GM21423 (cell line): ENCODE measurements around the gene PRTG.
"Not testable (repeated sequence)": the region's sequence is repeated elsewhere in the genome, so short reads cannot be mapped to it uniquely, and the experiment has no call there.

ENCODE experiments used
- ATAC-seq: cut with Tn5 transposase; IDR thresholded peaks from one replicate; pipeline ENCODE4 v1.9.1; 2021; ENCODE audit warnings: mild to moderate bottlenecking, moderate library complexity; ENCODE audit not compliant: unreplicated experiment

Gene PRTG

DNA sequence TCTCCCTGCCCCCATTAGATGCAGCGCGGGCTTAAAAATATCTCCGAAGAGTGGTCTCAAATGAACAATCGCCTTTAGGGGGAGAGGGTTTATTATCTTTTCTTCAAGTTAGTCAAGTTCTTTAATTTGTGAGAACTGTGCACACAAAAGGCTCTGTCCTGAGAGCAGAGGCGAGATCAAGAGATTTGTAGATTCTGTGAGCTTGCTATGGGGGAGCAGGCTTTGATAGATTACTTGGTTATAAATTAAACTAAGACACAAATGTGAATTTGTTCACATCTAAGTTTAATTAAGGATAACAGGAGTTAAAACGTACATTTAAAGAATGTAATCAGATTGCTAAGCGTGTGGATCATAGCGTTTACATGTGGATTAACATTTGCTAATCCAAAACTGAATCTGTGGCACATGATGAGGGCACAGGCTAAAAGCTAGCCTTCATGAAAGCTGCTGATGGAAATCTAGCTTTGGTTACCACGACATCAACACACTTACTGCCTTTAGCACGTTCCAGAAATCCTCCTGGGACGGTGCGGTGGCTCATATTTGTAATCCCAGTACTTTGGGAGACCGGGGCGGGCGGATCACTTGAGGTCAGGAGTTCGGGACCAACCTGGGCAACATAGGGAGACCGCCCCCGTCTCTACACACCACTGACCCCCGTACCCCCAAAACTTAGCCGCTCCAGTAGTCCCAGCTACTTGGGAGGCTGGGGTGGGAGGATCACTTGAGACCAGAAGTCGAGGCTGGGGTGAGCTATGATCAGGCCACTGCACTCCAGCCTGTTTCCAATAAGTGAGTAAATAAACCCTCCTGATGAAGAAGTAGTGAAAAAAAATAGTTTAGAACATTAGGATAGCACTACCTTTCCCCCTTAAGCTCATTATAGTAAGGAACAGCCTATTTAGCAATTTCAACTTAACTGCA is 1.0 kb upstream of the PRTG start:
- ATAC-seq, result no peak

DNA sequence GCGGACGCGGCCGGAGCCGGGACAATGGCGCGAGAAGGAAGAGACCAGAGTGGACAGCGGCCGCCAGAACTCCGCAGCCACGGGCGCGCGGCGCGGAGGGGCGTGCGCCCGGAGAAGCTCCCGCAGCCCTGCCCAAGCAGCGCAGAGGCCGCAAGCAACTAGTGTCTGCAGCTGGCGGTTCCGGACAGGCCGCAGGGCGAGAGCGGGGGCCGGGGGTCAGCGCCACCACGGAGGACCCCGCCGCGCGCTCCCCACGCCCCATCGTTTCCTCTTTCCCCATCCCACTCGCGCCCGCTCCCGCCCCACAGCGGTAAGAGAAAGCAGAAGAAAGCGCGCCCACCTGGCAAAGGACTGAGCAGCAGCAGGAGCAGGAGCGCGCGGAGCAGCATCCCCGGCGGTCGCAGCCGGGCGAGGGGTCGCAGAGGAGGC is 440 bp downstream of the PRTG start:
- ATAC-seq, result no peak

DNA sequence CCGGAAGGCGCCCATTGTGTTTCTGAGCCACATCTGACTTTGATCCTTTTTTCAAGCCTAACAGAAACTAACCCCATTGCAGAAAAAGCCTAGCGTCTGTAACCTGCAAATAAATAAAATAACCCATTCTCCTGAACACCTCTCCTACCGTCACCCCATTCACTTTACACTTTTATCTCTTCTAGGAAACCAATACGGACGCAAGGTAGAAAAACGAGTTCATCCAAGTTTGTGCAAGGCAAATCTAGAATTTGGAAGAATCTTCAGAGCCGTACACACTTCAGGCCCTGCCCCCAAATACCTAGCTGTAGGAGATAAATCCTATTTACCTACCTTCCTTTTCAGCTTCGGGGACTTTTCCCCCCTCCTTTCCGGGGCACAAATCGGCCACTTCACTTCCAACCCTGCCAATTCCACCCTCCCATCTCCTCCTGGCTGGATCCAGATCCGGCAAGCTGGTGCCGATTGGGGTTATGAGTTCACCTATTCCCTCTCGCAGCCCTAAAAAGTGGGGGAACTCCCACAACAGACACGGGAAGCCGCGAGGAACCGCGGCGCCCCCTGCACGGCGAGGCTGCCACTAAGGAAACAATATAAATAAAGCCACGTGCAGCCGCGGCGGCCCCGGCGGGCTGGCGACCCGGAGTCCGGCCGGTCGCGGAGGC is 987 bp downstream of the PRTG start:
- ATAC-seq, result no peak

DNA sequence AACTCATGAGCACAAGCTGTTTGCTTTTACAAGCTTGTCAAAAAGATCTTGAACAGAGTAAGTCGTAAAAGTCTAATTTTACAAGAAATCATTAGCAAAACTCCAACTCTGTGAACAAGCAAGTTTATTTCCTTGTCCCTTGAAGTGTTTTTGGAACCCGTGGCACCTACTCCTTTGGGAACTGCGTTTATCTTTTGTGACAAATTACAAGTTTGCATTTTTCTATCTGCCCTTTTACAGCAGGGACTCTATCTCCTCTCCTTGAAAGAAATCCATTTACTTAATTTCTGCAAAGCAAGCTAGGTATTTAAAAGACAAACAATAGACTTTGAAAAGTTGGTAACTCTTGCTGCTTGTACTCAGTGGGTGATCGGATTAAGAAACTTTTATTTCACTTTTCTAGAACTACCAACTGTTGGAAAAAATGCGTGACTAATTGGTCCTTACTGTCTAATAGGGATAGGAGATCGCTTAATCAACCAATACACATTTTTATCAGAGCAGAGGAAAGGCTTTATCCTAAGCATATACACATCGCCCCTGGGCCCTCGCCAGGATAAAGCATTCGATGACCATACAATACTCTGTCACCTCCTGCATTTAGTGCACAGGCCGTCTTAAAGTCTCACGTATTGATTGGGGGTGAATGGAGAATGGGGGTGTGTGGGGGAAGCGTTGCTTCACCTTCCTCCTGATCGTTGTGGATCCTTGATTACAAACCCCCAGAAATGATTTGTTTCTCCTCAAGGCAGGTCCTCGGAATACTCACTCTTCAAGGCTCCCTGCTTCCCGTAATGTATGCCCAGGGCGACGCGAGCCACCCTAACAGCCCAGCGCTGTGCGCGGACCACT is 1.7 kb downstream of the PRTG start:
- no peak for ATAC-seq

DNA sequence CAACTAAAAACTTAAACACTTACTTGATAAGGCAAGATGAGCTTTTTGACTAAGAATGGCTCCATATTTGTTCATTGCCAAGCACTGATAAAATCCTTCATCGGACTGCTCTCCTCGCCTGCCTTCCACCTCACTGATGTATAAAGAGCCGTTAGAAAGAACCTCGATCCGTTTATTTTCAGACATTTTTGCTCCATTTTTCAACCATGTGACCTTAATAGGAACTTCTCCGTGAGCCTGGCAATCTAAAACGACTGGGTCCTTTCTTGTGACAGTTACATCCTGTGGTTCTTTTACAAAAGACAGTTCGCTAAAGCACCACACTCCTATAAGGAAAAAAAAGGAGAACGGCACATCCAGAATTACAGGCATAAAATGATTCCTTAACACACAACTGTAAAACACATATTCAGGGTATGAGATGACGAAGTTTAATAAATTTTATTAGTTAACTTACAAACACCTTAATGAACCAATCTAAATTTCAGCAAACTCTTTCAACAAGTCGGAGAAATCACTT is 2.5 kb downstream of the PRTG start:
- no peak for ATAC-seq

DNA sequence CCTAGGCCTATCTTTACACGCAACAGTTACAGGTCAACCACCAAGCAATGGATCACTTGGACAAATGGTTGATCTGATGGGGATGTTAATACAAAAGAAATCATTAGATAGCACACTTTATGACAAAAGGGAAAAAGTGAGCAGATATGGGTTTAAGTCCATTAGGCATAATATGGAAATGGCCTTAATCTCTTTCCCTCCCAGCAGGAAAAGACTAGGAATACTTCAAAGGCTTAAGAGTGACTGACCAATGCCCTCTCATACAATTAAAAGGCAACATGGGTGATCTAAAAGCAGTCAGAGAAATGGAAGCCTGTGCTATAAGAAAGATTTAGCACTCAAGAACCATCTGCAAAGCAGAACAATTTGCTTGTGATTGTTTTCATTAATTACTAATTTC is 3.3 kb downstream of the PRTG start:
- ATAC-seq, result no peak

DNA sequence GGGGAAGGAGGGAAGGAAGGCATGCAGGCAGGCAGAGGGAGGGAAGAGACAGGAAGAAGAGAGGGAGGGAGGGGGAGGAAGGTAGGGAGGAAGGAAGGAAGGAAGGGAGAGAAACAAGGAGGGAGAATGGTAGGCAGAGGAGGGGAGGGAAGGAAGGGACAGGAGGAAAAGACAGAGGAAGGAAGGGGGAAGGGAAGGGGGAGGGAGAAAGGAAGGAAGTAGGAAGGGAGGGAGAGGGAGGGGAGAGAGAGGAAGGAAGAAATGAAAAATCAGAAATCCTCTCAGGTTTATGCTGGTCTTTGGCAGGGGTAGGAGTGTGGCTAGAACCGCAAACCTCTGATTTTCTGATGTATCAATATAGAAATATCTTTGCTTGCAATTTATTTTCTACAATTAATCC is 4.2 kb downstream of the PRTG start:
- no peak for ATAC-seq

DNA sequence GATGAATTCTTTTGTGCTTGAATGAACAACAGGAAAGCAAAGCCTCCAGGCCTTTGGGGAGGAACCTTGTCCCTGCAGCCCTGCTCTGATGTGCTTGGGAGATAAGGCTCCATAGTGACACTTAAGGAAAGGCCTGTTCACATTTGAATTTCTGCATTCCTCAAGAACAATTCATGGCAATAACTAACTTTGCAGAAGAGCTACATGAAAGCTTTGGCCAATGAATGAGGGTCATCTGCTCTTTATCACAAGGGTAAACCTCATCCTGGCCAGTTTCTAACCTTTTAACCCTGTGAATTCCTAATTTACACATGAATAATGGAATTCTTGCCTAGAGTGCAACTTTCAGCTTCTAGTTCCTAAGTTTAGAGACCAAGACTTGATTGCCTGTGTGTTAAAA is 5.6 kb downstream of the PRTG start:
- ATAC-seq, result no peak

DNA sequence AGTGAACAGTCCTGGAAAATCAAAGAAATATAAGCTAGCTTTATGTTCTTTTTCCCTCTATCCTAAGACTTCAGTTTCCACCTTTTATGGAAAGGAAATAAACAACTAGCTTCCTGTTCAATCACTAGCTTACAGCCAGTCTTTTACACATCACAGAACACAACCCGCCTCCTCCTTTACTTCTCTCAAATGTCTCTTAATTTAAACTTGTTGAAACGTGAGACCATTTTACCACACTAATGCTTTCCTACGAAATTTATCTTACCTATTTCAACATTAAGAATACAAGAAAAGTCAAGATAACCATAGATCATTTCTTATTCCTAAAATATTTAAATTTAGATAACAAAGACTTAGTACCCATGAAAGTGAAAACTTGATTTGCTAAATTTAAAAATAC is 6.2 kb downstream of the PRTG start:
- ATAC-seq, result no peak

DNA sequence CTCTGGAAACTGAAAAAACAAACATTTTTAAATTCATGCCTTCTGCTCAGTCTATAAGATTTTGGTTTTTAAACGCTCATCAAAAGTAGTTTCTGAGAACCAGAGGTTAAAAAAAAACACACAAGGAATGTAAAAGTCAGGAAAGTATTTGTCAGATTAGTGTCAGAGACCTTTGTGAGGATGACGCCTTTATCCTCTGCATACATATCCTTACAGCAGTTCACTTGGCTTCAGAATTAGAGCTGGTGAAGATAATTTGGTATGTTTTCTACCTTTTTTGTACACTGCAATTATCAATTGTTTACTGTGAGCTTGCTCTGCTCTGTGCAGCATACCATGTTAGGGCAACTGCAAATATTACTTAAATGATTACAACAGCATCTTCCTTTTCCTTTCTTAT is 8.3 kb downstream of the PRTG start:
- ATAC-seq, result no peak

DNA sequence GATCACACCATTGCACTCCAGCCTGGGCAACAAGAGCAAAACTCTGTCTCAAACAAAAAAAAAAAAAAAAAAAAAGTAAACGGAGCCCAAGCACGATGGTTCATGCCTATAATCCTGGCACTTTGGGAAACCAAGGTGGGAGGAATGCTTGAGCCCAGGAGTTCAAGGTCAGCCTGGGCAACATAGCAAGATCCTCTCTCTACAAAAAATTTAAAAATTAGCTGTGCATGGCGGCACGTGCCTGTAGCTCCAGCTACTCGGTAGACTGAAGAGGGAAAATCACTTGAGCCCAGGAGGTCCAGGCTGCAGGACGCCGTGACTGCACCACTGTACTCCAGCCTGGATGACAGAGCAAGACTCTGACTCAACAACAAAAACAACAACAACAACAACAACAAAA is 9.5 kb downstream of the PRTG start:
- not testable (repeated sequence) for ATAC-seq

DNA sequence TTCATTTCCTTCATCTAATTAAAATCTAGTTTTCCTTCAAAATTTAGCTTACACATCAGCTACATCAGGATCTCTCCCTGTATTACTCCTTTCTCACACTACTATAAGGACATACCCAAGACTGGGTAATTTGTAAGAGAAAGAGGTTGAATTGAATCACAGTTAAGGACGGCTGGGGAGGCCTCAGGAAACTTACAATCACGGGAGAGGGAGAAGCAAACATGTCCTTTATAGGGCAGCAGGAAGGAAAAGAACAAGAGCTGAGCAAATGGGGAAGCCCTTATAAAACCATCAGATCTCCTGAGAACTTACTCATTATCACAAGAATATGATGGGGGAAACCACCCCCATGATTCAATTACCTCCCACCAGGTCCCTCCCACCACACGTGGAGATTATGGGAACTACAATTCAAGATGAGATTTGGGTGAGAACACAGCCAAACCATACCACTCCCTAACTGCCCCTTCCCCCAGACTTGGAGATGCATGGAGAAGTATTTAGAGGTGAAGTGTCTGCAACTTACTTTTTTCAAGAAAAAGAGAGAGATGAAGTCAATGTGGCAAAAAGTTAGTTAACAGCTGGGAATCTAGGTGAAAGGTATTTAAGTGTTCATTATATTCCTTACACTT is 21.3 kb downstream of the PRTG start:
- ATAC-seq, result no peak

DNA sequence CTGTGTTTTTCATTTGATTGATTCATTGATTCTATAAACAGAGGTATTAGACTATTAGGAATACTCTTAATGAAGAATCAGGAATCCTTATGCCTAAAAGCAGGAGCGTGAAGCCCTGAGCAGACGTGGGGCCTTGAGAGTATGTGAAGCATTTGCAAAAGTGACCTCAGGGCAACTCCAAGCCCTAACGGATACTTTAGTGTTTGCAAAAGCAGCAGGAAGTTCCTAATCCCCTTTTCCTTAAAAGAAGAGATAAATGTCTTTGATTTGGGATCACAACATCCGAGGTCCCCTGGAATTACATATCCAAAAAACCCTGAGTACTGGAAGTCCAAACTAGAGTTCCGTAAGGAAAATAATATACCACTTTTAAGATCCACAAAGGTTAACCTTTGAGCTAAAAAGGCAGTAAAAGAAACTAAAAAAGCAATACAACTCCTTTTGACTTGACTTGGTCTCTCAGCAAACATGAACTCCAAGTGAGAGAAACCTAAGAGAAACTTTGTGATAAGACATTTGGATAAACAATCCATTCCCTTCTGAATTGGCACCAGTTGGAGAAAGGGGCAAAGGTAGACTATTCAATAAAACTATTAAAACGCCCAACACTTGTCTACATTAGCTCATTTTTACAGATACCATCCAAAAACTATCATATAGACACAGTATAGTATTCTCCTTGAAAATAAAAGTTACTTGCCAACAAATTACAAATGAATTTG is 27.4 kb downstream of the PRTG start:
- ATAC-seq, result no peak

DNA sequence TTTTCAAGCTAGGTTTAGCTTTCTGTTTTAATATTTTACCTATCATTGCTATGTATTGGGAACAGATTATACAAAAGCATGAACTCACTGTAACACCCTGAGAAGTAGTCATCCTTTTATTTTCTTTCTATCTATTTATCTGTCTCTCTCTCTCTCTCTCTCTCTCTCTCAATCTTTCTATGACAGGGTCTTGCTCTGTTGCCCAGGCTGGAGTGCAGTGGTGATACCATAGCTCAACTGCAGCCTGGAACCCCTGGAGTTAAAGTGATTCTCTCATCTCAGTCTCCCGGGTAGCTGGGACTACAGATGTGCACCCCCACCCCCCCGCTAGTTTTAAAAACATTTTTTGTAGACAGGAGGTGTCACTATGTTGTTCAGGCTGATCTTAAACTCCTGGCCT is 28.9 kb downstream of the PRTG start:
- no peak for ATAC-seq

DNA sequence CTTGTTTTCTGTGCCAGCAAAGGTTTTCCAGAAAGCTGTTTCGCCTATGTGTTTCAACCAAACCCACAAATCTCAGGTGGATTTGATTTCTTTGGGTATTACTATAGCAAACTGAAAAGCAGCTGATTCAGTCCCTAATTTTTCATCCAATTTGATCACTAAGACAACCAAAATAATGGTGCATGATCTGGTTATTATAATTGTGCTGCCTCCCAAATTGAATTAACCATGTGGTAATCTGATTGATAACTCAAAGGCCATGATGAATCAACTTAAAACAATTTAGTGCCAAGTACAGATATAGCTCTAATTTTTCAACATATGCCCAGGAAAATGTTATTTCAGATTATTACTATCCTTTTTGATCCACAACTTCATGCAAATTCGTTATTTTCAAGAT is 30.6 kb downstream of the PRTG start:
- no peak for ATAC-seq

DNA sequence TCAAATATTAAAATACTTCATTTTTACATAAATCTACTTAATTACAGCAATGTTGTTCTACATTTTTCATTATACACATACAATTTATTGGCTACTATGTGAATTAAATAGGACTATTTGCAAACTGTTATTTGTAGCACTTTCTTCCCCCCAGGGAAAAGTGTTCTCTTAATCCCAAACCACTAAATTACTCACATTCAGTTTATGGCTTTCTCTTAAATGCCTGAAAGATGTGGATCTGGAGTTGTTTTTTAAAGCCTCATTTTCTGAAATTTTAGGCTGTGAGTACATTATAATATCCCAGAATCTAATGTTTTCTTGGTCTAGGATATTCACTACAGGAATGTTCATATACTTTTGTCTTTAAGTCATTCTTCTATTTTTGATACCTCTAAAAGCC is 32.7 kb downstream of the PRTG start:
- ATAC-seq, result no peak

DNA sequence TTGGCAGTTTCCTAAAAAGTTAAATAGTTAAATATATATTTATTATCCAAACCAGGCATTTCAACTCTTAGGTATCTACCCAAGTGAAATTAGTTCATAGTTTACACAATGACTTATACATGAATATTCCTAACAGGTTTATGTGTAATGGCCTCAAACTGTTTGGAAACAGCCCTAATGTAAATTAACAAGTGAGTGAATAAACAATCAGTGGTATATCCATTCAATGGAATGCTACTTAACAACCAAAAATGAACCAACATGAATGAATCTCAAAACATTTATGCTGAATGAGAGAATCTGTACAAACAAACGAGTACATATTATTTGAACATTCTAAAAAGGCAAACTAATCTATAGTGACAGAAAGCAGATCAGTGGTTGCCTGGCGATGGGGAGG is 33.5 kb downstream of the PRTG start:
- ATAC-seq, result no peak

DNA sequence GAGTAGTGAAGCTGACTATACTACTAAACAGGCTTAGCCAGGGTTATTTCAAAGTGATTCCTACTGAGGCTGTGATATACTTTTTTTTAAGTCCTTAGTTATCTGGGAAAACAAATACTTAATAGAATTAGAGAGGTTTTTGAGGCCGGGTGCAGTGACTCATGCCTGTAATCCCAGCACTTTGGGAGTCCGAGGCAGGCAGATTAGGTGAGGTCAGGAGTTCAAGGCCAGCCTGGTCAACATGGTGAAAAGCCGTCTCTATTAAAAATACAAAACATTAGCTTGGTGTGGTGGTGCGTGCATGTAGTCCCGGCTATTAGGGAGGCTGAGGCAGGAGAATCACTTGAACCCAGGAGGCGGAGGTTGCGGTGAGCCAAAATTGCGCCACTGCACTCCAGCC is 34.2 kb downstream of the PRTG start:
- no peak for ATAC-seq

DNA sequence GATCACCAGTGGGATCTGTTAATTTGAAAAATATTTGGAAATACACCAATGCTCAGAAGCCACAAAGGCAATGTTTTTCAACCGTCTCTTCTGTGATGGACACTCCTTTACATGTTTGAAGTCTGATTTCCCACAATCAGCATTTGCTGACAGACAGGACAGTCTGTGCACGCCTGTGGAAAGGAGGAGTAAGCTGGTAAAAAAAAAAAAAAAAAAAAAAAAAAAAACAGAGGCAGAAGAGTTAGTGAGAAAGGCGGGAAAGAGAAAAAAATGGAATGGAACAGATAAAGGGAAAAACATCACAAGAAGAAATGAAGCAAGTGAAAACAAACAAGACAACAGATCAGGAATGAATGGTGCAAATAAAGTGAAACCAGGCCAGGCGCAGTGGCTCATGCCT is 35.0 kb downstream of the PRTG start:
- ATAC-seq, result no peak

DNA sequence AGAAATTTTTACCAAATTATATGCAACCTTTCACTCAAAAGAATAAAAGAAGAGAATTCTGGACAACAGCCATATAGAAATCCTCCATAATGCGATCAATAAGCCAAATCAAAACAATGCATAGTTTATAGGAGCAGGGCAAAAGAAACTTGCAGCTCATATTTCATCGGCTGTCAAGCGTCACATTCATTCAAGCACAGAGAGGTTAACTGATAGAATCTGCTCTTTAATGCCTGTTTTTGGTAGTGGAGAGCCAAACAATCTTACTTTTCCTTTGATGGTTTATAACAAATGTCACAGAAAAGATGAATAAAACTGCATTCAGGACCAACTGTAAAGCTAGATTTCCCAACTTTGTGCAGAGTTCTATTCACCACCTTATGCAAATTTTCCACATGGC is 35.4 kb downstream of the PRTG start:
- no peak for ATAC-seq
